ENCODE data around the gene ORMDL1. TPM values are rescaled to one million over a fixed set of nuclear protein-coding genes. Genes with fewer than 3 reads are reported as not detected.

ORMDL1 gene
- total RNA-seq = 10 to 100 TPM; 76.8 to 83.3 TPM

GRCh38 chr2:189783927-189784867, at the start of gene ORMDL1, which contains the start of gene PMS1:
Gene ORMDL1, minus strand, starts transcription at chr2:189784339. Its CDS starts 1,744 bp downstream, at chr2:189782595.
Gene PMS1, plus strand, starts transcription at chr2:189784450. Its CDS starts 7,360 bp downstream, at chr2:189791810.
- CTCF ChIA-PET = interaction anchor here (0.6 to 1.6 kb wide), 3 partner anchors 9 to 62 kb away, joined by 3 to 5 read pairs (median 3); no protein-coding TSS in a partner anchor
- POLR2A ChIA-PET = interaction anchor here (0.6 to 3.3 kb wide), 5 partner anchors 21 to 624 kb away, joined by 3 to 32 read pairs (median 3); partner anchors contain the start of genes MFSD6 and OSGEPL1

- ChIA-PET CTCF (no interaction called here), POLR2A (no interaction called here)
Measured at GRCh38 chr2:189830510-189830909, 46.4 kb upstream of the ORMDL1 start.

- CTCF ChIA-PET = no interaction called here
- POLR2A ChIA-PET = interaction anchor here (0.7 kb wide), 1 partner anchor 65 kb away, joined by 5 read pairs; no protein-coding TSS in a partner anchor
Measured at GRCh38 chr2:189829102-189829833, 45.1 kb upstream of the ORMDL1 start.

GRCh38 chr2:189826039-189826438, 41.9 kb upstream of the ORMDL1 start:
- ChIA-PET CTCF (interaction anchor here (0.6 kb wide), 1 partner anchor 1639 kb away, joined by 3 read pairs; no protein-coding TSS in a partner anchor), POLR2A (no interaction called here)

- POLR2A ChIA-PET = no interaction called here
- CTCF ChIA-PET = interaction anchor here (0.6 kb wide), 1 partner anchor 26 kb away, joined by 4 read pairs; no protein-coding TSS in a partner anchor
Measured at GRCh38 chr2:189824694-189825396, 40.7 kb upstream of the ORMDL1 start.

- POLR2A ChIA-PET = no interaction called here
- CTCF ChIA-PET = no interaction called here
Measured at GRCh38 chr2:189821953-189822748, 38.0 kb upstream of the ORMDL1 start.

GRCh38 chr2:189819297-189819704, 35.2 kb upstream of the ORMDL1 start:
- POLR2A ChIA-PET = no interaction called here
- CTCF ChIA-PET = no interaction called here

- POLR2A ChIA-PET = no interaction called here
Measured at GRCh38 chr2:189818249-189819038, 34.3 kb upstream of the ORMDL1 start.

GRCh38 chr2:189803431-189803830, 19.3 kb upstream of the ORMDL1 start:
- ChIA-PET CTCF (no interaction called here), POLR2A (no interaction called here)

More at GRCh38 chr2:189818249-189819038, 34.3 kb upstream of the ORMDL1 start:
- CTCF ChIA-PET = no interaction called here

- POLR2A ChIA-PET = no interaction called here
- CTCF ChIA-PET = no interaction called here
Measured at GRCh38 chr2:189802396-189802912, 18.3 kb upstream of the ORMDL1 start.

GRCh38 chr2:189799531-189799930, 15.4 kb upstream of the ORMDL1 start:
- ChIA-PET POLR2A (no interaction called here), CTCF (no interaction called here)

GRCh38 chr2:189799030-189799331, 14.8 kb upstream of the ORMDL1 start:
- POLR2A ChIA-PET = no interaction called here
- CTCF ChIA-PET = interaction anchor here (0.7 to 1.4 kb wide), 3 partner anchors 15 to 26 kb away, joined by 3 to 5 read pairs (median 4); partner anchors contain the start of genes ORMDL1 and PMS1

- CTCF ChIA-PET = interaction anchor here (0.7 to 1.4 kb wide), 3 partner anchors 14 to 27 kb away, joined by 3 to 5 read pairs (median 4); partner anchors contain the start of genes ORMDL1 and PMS1
- POLR2A ChIA-PET = no interaction called here
Measured at GRCh38 chr2:189798312-189799029, 14.3 kb upstream of the ORMDL1 start.

- ChIA-PET CTCF (interaction anchor here (1.4 kb wide), 1 partner anchor 14 kb away, joined by 5 read pairs; the partner anchor contains the start of genes ORMDL1 and PMS1), POLR2A (no interaction called here)
Measured at GRCh38 chr2:189797902-189798301, 13.8 kb upstream of the ORMDL1 start.

GRCh38 chr2:189794310-189794709, 10.2 kb upstream of the ORMDL1 start:
- POLR2A ChIA-PET = no interaction called here
- CTCF ChIA-PET = no interaction called here

- ChIA-PET CTCF (interaction anchor here (0.7 to 1.1 kb wide), 2 partner anchors 29 to 1830 kb away, joined by 3 to 4 read pairs; partner anchors contain the start of gene OSGEPL1), POLR2A (no interaction called here)
Measured at GRCh38 chr2:189791338-189792042, 7.4 kb upstream of the ORMDL1 start.
